Spinal cord (tissue), 10 donors: ENCODE data around the gene RELCH. TPM values are rescaled to one million over a fixed set of nuclear protein-coding genes. Genes with fewer than 3 reads are reported as not detected.

ENCODE experiments used
- DNase-seq, 6 donors: peaks; one replicate each; pipeline versions ENCODE4 v3.0.0 to v3.0.0-alpha.2; 2013 to 2015; ENCODE audit warnings: low spot score in 6 of 6, low read depth in 4 of 6
- H3K27ac ChIP-seq: one replicate; pipeline ENCODE4 v1.5.1; 2013; ENCODE audit warnings: low read depth, low read length, control low read depth
- H3K27me3 ChIP-seq: one replicate; pipeline ENCODE4 v1.6.1; 2013; ENCODE audit warnings: low read length; ENCODE audit not compliant: control insufficient read depth, insufficient read depth
- H3K36me3 ChIP-seq: one replicate; pipeline ENCODE4 v1.6.1; 2013; ENCODE audit warnings: low read length; ENCODE audit not compliant: control insufficient read depth, insufficient read depth
- H3K4me1 ChIP-seq: one replicate; pipeline ENCODE4 v1.6.1; 2013; ENCODE audit warnings: low read length; ENCODE audit not compliant: control insufficient read depth, insufficient read depth
- H3K4me3 ChIP-seq: one replicate; pipeline ENCODE4 v1.5.1; 2013; ENCODE audit warnings: low read depth, low read length, control low read depth
- H3K9me3 ChIP-seq: one replicate; pipeline ENCODE4 v1.6.1; 2013; ENCODE audit warnings: low read length; ENCODE audit not compliant: control insufficient read depth, insufficient read depth
- WGBS: methylation state at CpG from one replicate; pipeline ENCODE4 v1.1.5; 2013; ENCODE audit warnings: missing lambda C conversion rate; ENCODE audit not compliant: insufficient coverage; 5-methylcytosine and 5-hydroxymethylcytosine counted together
- polyA plus RNA-seq, 2 donors: library from polyadenylated mRNA; unstranded; fragments of 120-200 nt; gene quantifications; one replicate each; pipeline ENCODE4 v1.2.1, GENCODE V29; 2013; ENCODE audit not compliant: insufficient read length in 2 of 2
- total RNA-seq, 2 donors: library from RNA; depleted of rRNA in 1 of 2; stranded (reverse); fragments of 120-200 nt in 1 of 2; fragments of >200 nt in 1 of 2; gene quantifications; one replicate each; pipeline versions ENCODE4 v1.2.3 to v1.2.4, GENCODE V29; 2013 to 2014
- donor health status: healthy.

Gene RELCH
- total and polyA plus RNA-seq, 4 donors: 29.5 to 76.3 (median 34.7) TPM

GRCh38 chr18:62324917-62325805 is 138.1 kb downstream of the RELCH start, which contains the start of gene TNFRSF11A:
TNFRSF11A (plus strand) TSS chr18:62325310; CDS start chr18:62325353, 43 bp downstream.
- no peaks in the 10 kb centered on the region for H3K36me3 ChIP-seq
- no peak within 1 kb of the TSS for H3K27ac ChIP-seq
- H3K27me3 ChIP-seq: peaks cover 61% of the 10 kb centered on the region
- peaks cover 21% of the 10 kb centered on the region for H3K4me1 ChIP-seq
- WGBS: under 1% methylated on average over 99 of the region's 99 CpGs
- peak in 2 of 6 donors; percentile 43 to 49 for DNase-seq
- H3K9me3 ChIP-seq: no peaks in the 10 kb centered on the region
- H3K4me3 ChIP-seq: peak within 1 kb of the TSS; percentile 43

GRCh38 chr18:62325806-62326645 is 139.0 kb downstream of the RELCH start:
- Histone ChIP-seq H3K27me3 (peaks cover 61% of the 10 kb centered on the region), H3K4me3 (peak overlapping the region; percentile 43), H3K4me1 (peaks cover 21% of the 10 kb centered on the region), H3K27ac (no peak overlapping the region), H3K36me3 (no peaks in the 10 kb centered on the region), H3K9me3 (no peaks in the 10 kb centered on the region)
- 5% methylated on average over 43 of the region's 45 CpGs for WGBS
- peak in 2 of 6 donors; percentile 55 to 63 for DNase-seq

GRCh38 chr18:62326646-62327348 is 139.7 kb downstream of the RELCH start:
- DNase-seq: no peak
- Histone ChIP-seq H3K27me3 (peaks cover 61% of the 10 kb centered on the region), H3K36me3 (no peaks in the 10 kb centered on the region), H3K27ac (no peak overlapping the region), H3K9me3 (no peaks in the 10 kb centered on the region), H3K4me3 (no peak overlapping the region), H3K4me1 (peaks cover 21% of the 10 kb centered on the region)
- WGBS: 49% methylated on average over 2 of the region's 12 CpGs

- no peak for DNase-seq
- H3K4me3 ChIP-seq: no peak overlapping the region
- 80% methylated on average over 7 of the region's 7 CpGs for WGBS
- no peaks in the 10 kb centered on the region for H3K36me3 ChIP-seq
- no peak overlapping the region for H3K27ac ChIP-seq
- H3K27me3 ChIP-seq: peaks cover 59% of the 10 kb centered on the region
- peaks cover 21% of the 10 kb centered on the region for H3K4me1 ChIP-seq
- no peaks in the 10 kb centered on the region for H3K9me3 ChIP-seq
Observed at GRCh38 chr18:62327977-62328376, 140.9 kb downstream of the RELCH start.

GRCh38 chr18:62328586-62329525 is 141.8 kb downstream of the RELCH start:
- H3K27me3 ChIP-seq: peaks cover 50% of the 10 kb centered on the region

GRCh38 chr18:62329691-62330454 is 142.8 kb downstream of the RELCH start:
- DNase-seq: peak in 1 of 6 donors; percentile 38
- no peaks in the 10 kb centered on the region for H3K9me3 ChIP-seq
- H3K27me3 ChIP-seq: peaks cover 40% of the 10 kb centered on the region
- H3K4me3 ChIP-seq: no peak overlapping the region
- H3K27ac ChIP-seq: no peak overlapping the region
- H3K4me1 ChIP-seq: peaks cover 16% of the 10 kb centered on the region
- 61% methylated on average over 13 of the region's 15 CpGs for WGBS
- H3K36me3 ChIP-seq: no peaks in the 10 kb centered on the region

More at GRCh38 chr18:62328586-62329525, 141.8 kb downstream of the RELCH start:
- Histone ChIP-seq H3K36me3 (no peaks in the 10 kb centered on the region), H3K4me3 (no peak overlapping the region), H3K9me3 (no peaks in the 10 kb centered on the region), H3K27ac (no peak overlapping the region), H3K4me1 (peaks cover 21% of the 10 kb centered on the region)
- no peak for DNase-seq
- WGBS: 84% methylated on average over 2 of the region's 6 CpGs

- no peak overlapping the region for H3K4me3 ChIP-seq
- no peaks in the 10 kb centered on the region for H3K36me3 ChIP-seq
- no peaks in the 10 kb centered on the region for H3K9me3 ChIP-seq
- DNase-seq: no peak
- H3K27me3 ChIP-seq: peaks cover 35% of the 10 kb centered on the region
- WGBS: 90% methylated on average over 5 of the region's 7 CpGs
- no peak overlapping the region for H3K27ac ChIP-seq
- peaks cover 12% of the 10 kb centered on the region for H3K4me1 ChIP-seq
Observed at GRCh38 chr18:62330650-62331049, 143.6 kb downstream of the RELCH start.
